K562 (cell line): ENCODE measurements around the gene KYAT1. TPM values are rescaled to one million over a fixed set of nuclear protein-coding genes. Genes with fewer than 3 reads are reported as not detected.

Experiments used
- FOXM1 ChIP-seq, 2 experiments: fragments of 450-650 bp in 1 of 2; sonication (generic) in 1 of 2; formaldehyde crosslinking in 1 of 2; IDR thresholded peaks; 2 replicates each; pipeline versions ENCODE4 v1.6.1 to v1.9.0; 2017 to 2022; ENCODE audit warnings: low read depth in 2 of 2, mild to moderate bottlenecking in 2 of 2, missing genetic modification reagents in 1 of 2, moderate library complexity in 1 of 2
- KLF13 ChIP-seq: fragments of 450-650 bp; IDR thresholded peaks from 2 replicates; pipeline ENCODE4 v1.6.1; 2016; ENCODE audit warnings: missing genetic modification characterization, low read depth, mild to moderate bottlenecking, missing compliant biosample characterization, moderate library complexity, borderline replicate concordance
- LARP7 ChIP-seq: fragments of 450-650 bp; IDR thresholded peaks from 2 replicates; pipeline ENCODE4 v1.6.1; 2016
- NR2C1 ChIP-seq, 2 experiments: fragments of 450-650 bp; IDR thresholded peaks; 2 replicates each; pipeline ENCODE4 v1.6.1; 2017; ENCODE audit warnings: mild to moderate bottlenecking in 2 of 2, antibody characterized with exemption in 1 of 2, inconsistent platforms in 1 of 2, missing compliant biosample characterization in 1 of 2, missing genetic modification characterization in 1 of 2
- ZNF384 ChIP-seq: IDR thresholded peaks from 2 replicates; pipeline ENCODE4 v1.6.1; 2012; ENCODE audit warnings: low read depth, low read length, improper control_type of control experiment
- ZNF518B ChIP-seq: fragments of 250-450 bp; sonication (Bioruptor Pico); IDR thresholded peaks from 2 replicates; pipeline ENCODE4 v1.5.0; 2021; ENCODE audit warnings: mild to moderate bottlenecking, moderate library complexity
- ZZZ3 ChIP-seq: fragments of 450-650 bp; IDR thresholded peaks from 2 replicates; pipeline ENCODE4 v1.6.1; 2016; ENCODE audit warnings: antibody characterized with exemption, mild to moderate bottlenecking, moderate library complexity
- polyA plus RNA-seq, 8 experiments: library from polyadenylated mRNA; depleted of rRNA in 4 of 8; stranded (reverse) in 5 of 8; unstranded in 3 of 8; fragments of >200 nt; fragmentation: Nextera tagmentation in 2 of 8; fragmentation: Illumina TruSeq in 1 of 8; extraction: Ambion mirVana in 2 of 8; extraction: Trizol in 1 of 8; gene quantifications; 2 replicates each; pipeline versions ENCODE4 v1.2.1 to v1.2.3, GENCODE V29; 2011 to 2014; ENCODE audit warnings: inconsistent platforms in 1 of 8, missing spikeins in 1 of 8
- total RNA-seq, 7 experiments: library from RNA; depleted of rRNA in 6 of 7; stranded (reverse); fragments of >200 nt in 6 of 7; fragmentation: Illumina TruSeq in 2 of 7; extraction: Trizol in 2 of 7; gene quantifications; 2 replicates each; pipeline versions ENCODE4 v1.2.1 to v1.2.3, GENCODE V29; 2011 to 2021; ENCODE audit warnings: low replicate concordance in 1 of 7
- TF ChIP-seq, protein P1 (sequence below), 2 experiments: fragments of 450-650 bp in 1 of 2; sonication (generic) in 1 of 2; formaldehyde crosslinking in 1 of 2; IDR thresholded peaks; 2 replicates each; pipeline versions ENCODE4 v1.7.1 to v1.9.0; 2016 to 2022; ENCODE audit warnings: inconsistent platforms in 1 of 2, mild to moderate bottlenecking in 1 of 2, missing genetic modification reagents in 1 of 2
- TF ChIP-seq, protein P2 (sequence below): IDR thresholded peaks from 2 replicates; pipeline ENCODE4 v1.6.1; 2016; ENCODE audit warnings: missing genetic modification characterization, missing compliant biosample characterization

The KYAT1 gene
- total and polyA plus RNA-seq, 9 of the 15 experiments (the other 6 are each of a cell fraction or from before 2014, with no cell fraction given), result 6.4 to 16.8 (median 11.1) TPM

- no peak for TF ChIP-seq LARP7
- TF ChIP-seq FOXM1 (IDR thresholded peaks at IDR 0.05; ENCODE audit: low read depth), result no peak
- peak; percentile 98 for TF ChIP-seq FOXM1 (CRISPR knock-in tag; IDR thresholded peaks at IDR 0.05; ENCODE audit: low read depth)
- TF ChIP-seq ZNF518B (CRISPR knock-in tag), result no peak
- no peak for TF ChIP-seq ZZZ3
- TF ChIP-seq ZNF384, result peak; percentile 63
- TF ChIP-seq, protein P1, sequence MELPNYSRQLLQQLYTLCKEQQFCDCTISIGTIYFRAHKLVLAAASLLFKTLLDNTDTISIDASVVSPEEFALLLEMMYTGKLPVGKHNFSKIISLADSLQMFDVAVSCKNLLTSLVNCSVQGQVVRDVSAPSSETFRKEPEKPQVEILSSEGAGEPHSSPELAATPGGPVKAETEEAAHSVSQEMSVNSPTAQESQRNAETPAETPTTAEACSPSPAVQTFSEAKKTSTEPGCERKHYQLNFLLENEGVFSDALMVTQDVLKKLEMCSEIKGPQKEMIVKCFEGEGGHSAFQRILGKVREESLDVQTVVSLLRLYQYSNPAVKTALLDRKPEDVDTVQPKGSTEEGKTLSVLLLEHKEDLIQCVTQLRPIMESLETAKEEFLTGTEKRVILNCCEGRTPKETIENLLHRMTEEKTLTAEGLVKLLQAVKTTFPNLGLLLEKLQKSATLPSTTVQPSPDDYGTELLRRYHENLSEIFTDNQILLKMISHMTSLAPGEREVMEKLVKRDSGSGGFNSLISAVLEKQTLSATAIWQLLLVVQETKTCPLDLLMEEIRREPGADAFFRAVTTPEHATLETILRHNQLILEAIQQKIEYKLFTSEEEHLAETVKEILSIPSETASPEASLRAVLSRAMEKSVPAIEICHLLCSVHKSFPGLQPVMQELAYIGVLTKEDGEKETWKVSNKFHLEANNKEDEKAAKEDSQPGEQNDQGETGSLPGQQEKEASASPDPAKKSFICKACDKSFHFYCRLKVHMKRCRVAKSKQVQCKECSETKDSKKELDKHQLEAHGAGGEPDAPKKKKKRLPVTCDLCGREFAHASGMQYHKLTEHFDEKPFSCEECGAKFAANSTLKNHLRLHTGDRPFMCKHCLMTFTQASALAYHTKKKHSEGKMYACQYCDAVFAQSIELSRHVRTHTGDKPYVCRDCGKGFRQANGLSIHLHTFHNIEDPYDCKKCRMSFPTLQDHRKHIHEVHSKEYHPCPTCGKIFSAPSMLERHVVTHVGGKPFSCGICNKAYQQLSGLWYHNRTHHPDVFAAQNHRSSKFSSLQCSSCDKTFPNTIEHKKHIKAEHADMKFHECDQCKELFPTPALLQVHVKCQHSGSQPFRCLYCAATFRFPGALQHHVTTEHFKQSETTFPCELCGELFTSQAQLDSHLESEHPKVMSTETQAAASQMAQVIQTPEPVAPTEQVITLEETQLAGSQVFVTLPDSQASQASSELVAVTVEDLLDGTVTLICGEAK (IDR thresholded peaks at IDR 0.05), result peak; percentile 90
- TF ChIP-seq, protein P1 (CRISPR knock-in tag; IDR thresholded peaks at IDR 0.05), result peak; percentile 58
- TF ChIP-seq NR2C1 (IDR thresholded peaks at IDR 0.05), result no peak
- TF ChIP-seq NR2C1 (tag; IDR thresholded peaks at IDR 0.05), result no peak
- peak; percentile 96 for TF ChIP-seq KLF13
- TF ChIP-seq, protein P2, sequence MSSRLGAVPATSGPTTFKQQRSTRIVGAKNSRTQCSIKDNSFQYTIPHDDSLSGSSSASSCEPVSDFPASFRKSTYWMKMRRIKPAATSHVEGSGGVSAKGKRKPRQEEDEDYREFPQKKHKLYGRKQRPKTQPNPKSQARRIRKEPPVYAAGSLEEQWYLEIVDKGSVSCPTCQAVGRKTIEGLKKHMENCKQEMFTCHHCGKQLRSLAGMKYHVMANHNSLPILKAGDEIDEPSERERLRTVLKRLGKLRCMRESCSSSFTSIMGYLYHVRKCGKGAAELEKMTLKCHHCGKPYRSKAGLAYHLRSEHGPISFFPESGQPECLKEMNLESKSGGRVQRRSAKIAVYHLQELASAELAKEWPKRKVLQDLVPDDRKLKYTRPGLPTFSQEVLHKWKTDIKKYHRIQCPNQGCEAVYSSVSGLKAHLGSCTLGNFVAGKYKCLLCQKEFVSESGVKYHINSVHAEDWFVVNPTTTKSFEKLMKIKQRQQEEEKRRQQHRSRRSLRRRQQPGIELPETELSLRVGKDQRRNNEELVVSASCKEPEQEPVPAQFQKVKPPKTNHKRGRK (tag), result no peak
Observed at GRCh38 chr9:128786681-128787601, 94.8 kb downstream of the KYAT1 start, which contains the start of gene TBC1D13 (continued).
